NCI-H128 (cell line): ENCODE results near the gene CD300LB.
"Not testable (repeated sequence)": the region's sequence is repeated elsewhere in the genome, so short reads cannot be mapped to it uniquely, and the experiment has no call there.

Experiments used
- DNase-seq: peaks from one replicate; lab custom pipeline; 2025; ENCODE audit not compliant: unreplicated experiment; lab: John Stamatoyannopoulos, UW

Gene CD300LB

GRCh38 chr17:74525781-74526288 is 5.4 kb downstream of the CD300LB start:
- DNase-seq, result no peak

DNA sequence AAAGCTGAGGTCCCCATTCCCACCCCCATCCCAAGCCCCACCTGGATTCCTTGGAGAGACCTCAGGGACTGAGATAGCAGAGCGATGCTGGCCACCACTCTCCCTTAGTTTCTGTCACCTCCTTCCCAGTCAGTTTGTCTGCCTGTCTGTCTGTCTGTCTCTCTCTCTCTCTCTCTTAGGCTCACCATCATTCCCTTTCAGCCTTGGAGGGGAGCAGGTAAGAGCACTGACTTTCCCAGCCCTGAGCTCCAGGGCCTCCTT is 5.9 kb downstream of the CD300LB start:
- DNase-seq, result no peak

- no peak for DNase-seq
Observed at GRCh38 chr17:74524653-74525464, 6.4 kb downstream of the CD300LB start.

DNA sequence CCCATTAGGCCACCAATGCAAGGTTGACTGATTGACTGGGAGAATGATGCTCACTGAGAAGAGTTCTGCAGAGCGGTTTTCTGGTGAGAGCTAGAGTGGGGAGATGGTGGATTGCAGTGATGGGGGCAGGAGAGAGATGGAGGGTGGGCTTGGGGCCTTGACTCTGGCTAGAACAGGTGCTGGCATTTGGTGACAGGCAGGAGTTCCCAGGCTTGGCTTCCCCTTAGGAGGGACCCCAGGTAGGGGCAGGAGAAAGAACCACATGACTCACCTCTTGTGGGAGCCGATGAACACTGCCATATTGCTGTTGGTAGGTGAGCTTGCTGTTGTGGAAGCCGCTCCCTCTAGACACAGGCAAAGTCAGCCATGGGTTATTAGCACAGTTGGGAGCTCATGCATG is 8.0 kb downstream of the CD300LB start:
- DNase-seq, result no peak

- DNase-seq, result no peak
Observed at GRCh38 chr17:74522381-74523105, 8.7 kb downstream of the CD300LB start.

- no peak for DNase-seq
Observed at GRCh38 chr17:74521701-74522201, 9.5 kb downstream of the CD300LB start.

- DNase-seq, result no peak
Observed at GRCh38 chr17:74520790-74521480, 10.3 kb downstream of the CD300LB start.

DNA sequence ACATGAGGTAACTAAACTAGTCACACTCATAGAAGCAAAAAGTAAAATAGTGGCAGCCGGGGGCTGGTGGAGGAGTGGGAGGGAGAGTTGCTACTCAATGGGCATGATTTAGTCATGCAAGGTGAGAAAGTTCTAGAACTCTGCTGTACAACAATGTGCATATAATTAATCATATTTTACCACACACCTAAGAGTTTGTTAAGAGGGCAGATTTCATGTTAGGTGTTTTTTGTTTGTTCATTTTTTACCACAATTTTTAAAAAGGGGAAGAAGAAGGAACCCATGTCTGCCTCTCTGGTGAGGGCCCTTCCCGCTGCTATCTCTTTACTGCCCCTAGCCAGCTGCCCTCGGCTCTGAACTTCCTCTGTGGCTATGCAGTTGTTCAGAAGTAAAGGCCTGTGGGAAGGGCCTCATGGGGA is 11.2 kb downstream of the CD300LB start:
- DNase-seq, result no peak

DNA sequence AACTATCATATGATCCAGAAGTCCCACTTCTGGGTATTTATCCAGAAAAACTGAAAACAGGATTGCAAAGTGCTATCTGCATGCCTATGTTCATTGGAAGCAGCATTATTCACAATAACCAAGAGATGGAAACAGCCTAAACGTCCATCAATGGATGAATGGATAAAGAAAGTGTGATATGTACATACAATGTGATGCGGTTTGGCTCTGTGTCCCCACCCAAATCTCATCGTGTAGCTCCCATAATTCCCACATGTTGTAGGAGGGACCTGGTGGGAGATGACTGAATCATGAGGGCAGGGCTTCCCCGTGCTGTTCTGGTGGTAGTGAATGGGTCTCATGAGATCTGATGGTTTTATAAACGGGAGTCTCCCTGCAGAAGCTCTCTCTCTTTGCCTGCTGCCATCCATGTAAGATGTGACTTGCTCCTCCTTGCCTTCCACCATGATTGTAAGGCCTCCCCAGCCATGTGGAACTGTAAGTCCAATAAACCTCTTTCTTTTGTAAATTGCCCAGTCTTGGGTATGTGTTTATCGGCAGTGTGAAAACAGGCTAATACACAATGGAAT is 12.8 kb downstream of the CD300LB start:
- not testable (repeated sequence) for DNase-seq

- no peak for DNase-seq
Observed at GRCh38 chr17:74516561-74517328, 14.5 kb downstream of the CD300LB start.

- DNase-seq, result no peak
Observed at GRCh38 chr17:74515941-74516340, 15.3 kb downstream of the CD300LB start.

- no peak for DNase-seq
Observed at GRCh38 chr17:74514632-74515334, 16.5 kb downstream of the CD300LB start.

DNA sequence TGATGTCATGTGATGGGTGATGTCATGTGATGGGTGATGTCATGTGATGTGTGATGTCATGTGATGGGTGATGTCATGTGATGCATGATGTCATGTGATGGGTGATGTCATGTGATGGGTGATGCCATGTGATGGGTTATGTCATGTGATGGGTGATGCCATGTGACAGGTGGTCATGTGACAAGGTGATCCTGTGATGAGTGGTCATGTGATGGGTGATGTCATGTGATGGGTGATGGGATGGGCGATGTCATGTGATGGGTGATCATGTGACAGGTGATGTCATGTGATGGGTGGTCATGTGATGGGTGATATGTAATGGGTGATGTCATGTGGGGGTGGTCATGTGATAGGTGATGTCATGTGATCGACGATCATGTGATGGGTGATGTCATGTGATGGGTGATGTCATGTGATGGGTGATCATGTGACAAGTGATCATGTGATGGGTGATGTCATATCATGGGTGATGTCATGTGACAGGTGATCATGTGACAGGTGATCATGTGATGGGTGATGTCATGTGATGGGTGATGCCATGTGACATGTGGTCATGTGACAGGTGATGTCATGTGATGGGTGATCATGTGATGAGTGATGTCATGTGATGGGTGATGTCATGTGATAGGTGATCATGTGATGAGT is 17.2 kb downstream of the CD300LB start:
- no peak for DNase-seq

GRCh38 chr17:74512624-74513091 is 18.6 kb downstream of the CD300LB start:
- DNase-seq, result no peak

DNA sequence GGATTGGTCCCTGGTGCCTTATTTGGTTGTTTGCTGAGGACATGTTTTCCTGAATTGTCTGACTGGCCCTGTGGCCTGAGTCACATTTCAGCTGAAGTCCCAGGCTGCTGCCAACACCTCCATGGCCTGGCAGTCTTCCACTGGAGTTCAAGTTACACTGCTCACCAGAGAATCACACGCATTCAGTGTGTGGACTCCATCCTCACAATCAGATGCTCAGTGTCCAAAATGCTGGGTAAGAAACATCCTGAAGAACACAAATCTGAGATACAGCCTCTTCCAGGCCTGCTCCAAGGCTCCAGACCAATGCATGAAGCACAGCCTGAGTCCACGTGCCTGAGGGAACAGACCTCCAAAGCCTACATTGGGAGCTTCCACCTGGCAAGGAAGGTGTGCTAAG is 19.2 kb downstream of the CD300LB start:
- DNase-seq, result no peak

- DNase-seq, result no peak
Observed at GRCh38 chr17:74508156-74508555, 23.1 kb downstream of the CD300LB start.

- DNase-seq, result not testable (repeated sequence)
Observed at GRCh38 chr17:74503949-74504348, 27.3 kb downstream of the CD300LB start.

GRCh38 chr17:74502861-74503260 is 28.4 kb downstream of the CD300LB start:
- no peak for DNase-seq

DNA sequence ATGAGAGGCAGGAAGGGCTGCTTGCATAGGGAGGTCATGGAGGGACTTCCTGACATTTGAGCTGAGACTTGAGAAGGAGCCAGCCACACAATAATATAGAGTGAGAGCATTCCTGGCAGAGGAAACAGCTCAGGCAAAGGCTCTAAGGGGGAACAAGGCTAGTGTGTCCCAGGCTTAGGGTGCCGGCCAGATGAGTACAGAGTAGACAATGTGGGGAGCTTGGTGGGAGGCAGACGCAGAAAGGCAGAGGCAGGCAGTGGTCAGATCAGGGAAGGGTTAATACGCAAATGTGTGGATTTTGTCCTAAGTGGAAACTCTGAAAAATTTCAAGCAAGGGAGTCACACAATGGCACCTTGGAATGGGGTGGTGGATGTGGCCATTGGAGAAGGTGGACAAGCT is 31.3 kb downstream of the CD300LB start:
- DNase-seq, result no peak
